ENCODE data around the gene CREG1.
A peak's percentile ranks its signal among the peaks of the same experiment; 100 is the strongest.
"Not testable (repeated sequence)": the region's sequence is repeated elsewhere in the genome, so short reads cannot be mapped to it uniquely, and the experiment has no call there.

Gene CREG1

GRCh38 chr1:167553136-167554027 lies at the start of gene CREG1:
TSS of gene CREG1 (minus strand) at chr1:167553762.
- peak; percentile 89 for DNase-seq

GRCh38 chr1:167602840-167603239 lies 49.3 kb upstream of the CREG1 start:
- DNase-seq: no peak

- no peak for DNase-seq
Measured at GRCh38 chr1:167601442-167602383, 48.2 kb upstream of the CREG1 start.

- peak; percentile 32 for DNase-seq
Measured at GRCh38 chr1:167599957-167600581, 46.5 kb upstream of the CREG1 start.

GRCh38 chr1:167594822-167595221 lies 41.3 kb upstream of the CREG1 start:
- no peak for DNase-seq

GRCh38 chr1:167593860-167594259 lies 40.3 kb upstream of the CREG1 start:
- DNase-seq: no peak

GRCh38 chr1:167592475-167592874 lies 38.9 kb upstream of the CREG1 start:
- DNase-seq: no peak

GRCh38 chr1:167588361-167588760 lies 34.8 kb upstream of the CREG1 start:
- DNase-seq: no peak

GRCh38 chr1:167587872-167588271 lies 34.3 kb upstream of the CREG1 start:
- no peak for DNase-seq

- no peak for DNase-seq
Measured at GRCh38 chr1:167587342-167587741, 33.8 kb upstream of the CREG1 start.

- DNase-seq: no peak
Measured at GRCh38 chr1:167584581-167584980, 31.0 kb upstream of the CREG1 start.

- no peak for DNase-seq
Measured at GRCh38 chr1:167582722-167583121, 29.2 kb upstream of the CREG1 start.

- no peak for DNase-seq
Measured at GRCh38 chr1:167582064-167582463, 28.5 kb upstream of the CREG1 start.

GRCh38 chr1:167579986-167580385 lies 26.4 kb upstream of the CREG1 start:
- no peak for DNase-seq

- DNase-seq: no peak
Measured at GRCh38 chr1:167578939-167579521, 25.5 kb upstream of the CREG1 start.

GRCh38 chr1:167575649-167576048 lies 22.1 kb upstream of the CREG1 start:
- no peak for DNase-seq

GRCh38 chr1:167573035-167573434 lies 19.5 kb upstream of the CREG1 start:
- no peak for DNase-seq

- DNase-seq: not testable (repeated sequence)
Measured at GRCh38 chr1:167570712-167571111, 17.1 kb upstream of the CREG1 start.

- DNase-seq: no peak
Measured at GRCh38 chr1:167567663-167568062, 14.1 kb upstream of the CREG1 start.

GRCh38 chr1:167566766-167567165 lies 13.2 kb upstream of the CREG1 start:
- no peak for DNase-seq

GRCh38 chr1:167565922-167566321 lies 12.4 kb upstream of the CREG1 start:
- DNase-seq: no peak

GRCh38 chr1:167564612-167565270 lies 11.2 kb upstream of the CREG1 start:
- no peak for DNase-seq
